HCT116 (cell line): ENCODE data around the gene MIDN.

Experiments
- CTCF ChIP-seq, 3 experiments: fragments of 200-600 bp in 1 of 3; sonication (generic) in 1 of 3; IDR thresholded peaks in 2 of 3; conservative IDR thresholded peaks in 1 of 3; 2 replicates each; pipeline ENCODE4 v1.5.1; 2012 to 2017; ENCODE audit warnings: low read depth in 2 of 3, low read length in 2 of 3, antibody characterized with exemption in 1 of 3, borderline replicate concordance in 1 of 3, control low read depth in 1 of 3, mild to moderate bottlenecking in 1 of 3, mixed read lengths in 1 of 3, mixed run types in 1 of 3, moderate library complexity in 1 of 3; ENCODE audit not compliant: insufficient read depth in 1 of 3
- EZH2 ChIP-seq: fragments of 200-600 bp; sonication (generic); IDR thresholded peaks from 2 replicates; pipeline ENCODE4 v1.6.1; 2017; ENCODE audit warnings: antibody characterized with exemption, mixed run types
- JUND ChIP-seq: IDR thresholded peaks from 2 replicates; pipeline ENCODE4 v1.6.1; 2012
- POLR2AphosphoS5 ChIP-seq: IDR thresholded peaks from 2 replicates; pipeline ENCODE4 v1.6.1; 2011; ENCODE audit warnings: mild to moderate bottlenecking, low read depth, low read length, moderate library complexity

GRCh38 chr19:1296575-1297271, 48.3 kb downstream of the MIDN start:
- no peak for TF ChIP-seq EZH2
- no peak for TF ChIP-seq POLR2AphosphoS5
- no peak for TF ChIP-seq CTCF (IDR thresholded peaks at IDR 0.05 in 2 of 3, conservative IDR thresholded peaks at IDR 0.05 in 1 of 3; ENCODE audit: borderline replicate concordance in 1 of 3, insufficient read depth in 1 of 3, low read depth in 2 of 3, low read length in 2 of 3)
- no peak for TF ChIP-seq JUND
